CD4-positive, alpha-beta memory T cell (primary cell): ENCODE data around the gene CDK11B. TPM values are rescaled to one million over a fixed set of nuclear protein-coding genes. Genes with fewer than 3 reads are reported as not detected.

Experiments
- CTCF ChIA-PET: fragments of 350-600 bp; sonication (Branson Sonifier 250); formaldehyde crosslinking; loops from one replicate; lab custom pipeline; 2021; ENCODE audit warnings: inconsistent platforms; ENCODE audit not compliant: partially characterized antibody; lab: Charles Lee
- POLR2A ChIA-PET: fragments of 350-600 bp; sonication (Branson Sonifier 250); formaldehyde crosslinking; loops from one replicate; lab custom pipeline; 2021; ENCODE audit not compliant: partially characterized antibody; lab: Charles Lee
- DNase-seq, 5 donors: peaks; one replicate each; pipeline versions ENCODE4 v3.0.0 to v3.0.0-alpha.2; 2020 to 2022; ENCODE audit warnings: mixed read lengths in 1 of 5
- H3K27ac ChIP-seq: one replicate; pipeline ENCODE4 v1.7.0; 2013; ENCODE audit warnings: low read depth, low read length
- H3K27me3 ChIP-seq: 2 replicates; pipeline ENCODE4 v1.7.0; 2013; ENCODE audit warnings: mild to moderate bottlenecking, low read length, moderate library complexity; ENCODE audit not compliant: insufficient read depth
- H3K36me3 ChIP-seq: 2 replicates; pipeline ENCODE4 v1.7.0; 2013; ENCODE audit warnings: mild to moderate bottlenecking, low read length, moderate library complexity; ENCODE audit not compliant: insufficient read depth
- H3K4me1 ChIP-seq: 2 replicates; pipeline ENCODE4 v1.7.0; 2013; ENCODE audit warnings: mild to moderate bottlenecking, low read length, moderate library complexity; ENCODE audit not compliant: insufficient read depth
- H3K4me3 ChIP-seq, 2 donors: one replicate each; pipeline ENCODE4 v1.7.0; 2013; ENCODE audit warnings: low read length in 2 of 2, mild to moderate bottlenecking in 1 of 2
- H3K9me3 ChIP-seq, 2 donors: one replicate each; pipeline ENCODE4 v1.7.0; 2013; ENCODE audit warnings: low read length in 2 of 2, control low read depth in 1 of 2; ENCODE audit not compliant: control insufficient read depth in 1 of 2
- H3K27ac Mint-ChIP-seq, 7 donors: one replicate each; pipeline ENCODE4 v1.8.0; 2020 to 2021; ENCODE audit warnings: mixed read lengths in 7 of 7, mild to moderate bottlenecking in 6 of 7, inconsistent platforms in 3 of 7, moderate library complexity in 3 of 7
- H3K27me3 Mint-ChIP-seq, 2 donors: one replicate each; pipeline ENCODE4 v1.8.0; 2020 to 2021; ENCODE audit warnings: mixed read lengths in 2 of 2
- H3K36me3 Mint-ChIP-seq, 2 donors: one replicate each; pipeline ENCODE4 v1.8.0; 2020 to 2021; ENCODE audit warnings: mixed read lengths in 2 of 2, inconsistent platforms in 1 of 2, mild to moderate bottlenecking in 1 of 2
- H3K4me1 Mint-ChIP-seq, 4 donors: one replicate each; pipeline ENCODE4 v1.8.0; 2020 to 2021; ENCODE audit warnings: mixed read lengths in 4 of 4, mild to moderate bottlenecking in 1 of 4
- H3K4me3 Mint-ChIP-seq, 8 donors: one replicate each; pipeline ENCODE4 v1.8.0; 2020 to 2021; ENCODE audit warnings: mixed read lengths in 8 of 8, mild to moderate bottlenecking in 7 of 8, moderate library complexity in 6 of 8, inconsistent platforms in 3 of 8
- H3K9me3 Mint-ChIP-seq, 8 donors: one replicate each; pipeline ENCODE4 v1.8.0; 2020 to 2021; ENCODE audit warnings: mixed read lengths in 8 of 8, mild to moderate bottlenecking in 5 of 8, inconsistent platforms in 3 of 8, moderate library complexity in 1 of 8
- intact Hi-C: fragments of 100-400 bp; cut with micrococcal nuclease; formaldehyde crosslinking; loops from one replicate; pipeline ENCODE4 v1.15.1; 2023
- polyA plus RNA-seq, 2 donors: library from polyadenylated mRNA; unstranded; fragments of 300-500 nt; fragmentation: Illumina TruSeq; gene quantifications; one replicate each; pipeline ENCODE4 v1.2.3, GENCODE V29; 2021
- total RNA-seq, 2 experiments: library from RNA; stranded (reverse); gene quantifications; one replicate each; pipeline ENCODE4 v1.2.3, GENCODE V29; 2021

CDK11B gene
- total and polyA plus RNA-seq, 4 experiments from 2014 or later: 2.5 to 44.7 (median 34.3) TPM

GRCh38 chr1:1621173-1622009, 37.4 kb downstream of the CDK11B start:
- POLR2A ChIA-PET: interaction anchor here (1.6 kb wide), 1 partner anchor 8 kb away, joined by 12 read pairs; no protein-coding TSS in a partner anchor
- Histone ChIP-seq H3K27me3 (no peaks in the 10 kb centered on the region), H3K27ac (no peak overlapping the region), H3K9me3 (no peaks in the 10 kb centered on the region), H3K36me3 (no peaks in the 10 kb centered on the region), H3K4me3 (no peak overlapping the region), H3K4me1 (peaks cover 10% of the 10 kb centered on the region)
- intact Hi-C loops: no loop called here
- peak in 1 of 5 donors; percentile 25 for DNase-seq
- no peak overlapping the region for H3K4me3 Mint-ChIP-seq
- CTCF ChIA-PET: interaction anchor here (1.3 to 1.6 kb wide), 2 partner anchors 8 to 9 kb away, joined by 4 to 5 read pairs; no protein-coding TSS in a partner anchor
- peaks cover 0 to 1% of the 10 kb centered on the region in 2 donors for H3K36me3 Mint-ChIP-seq
- no peaks in the 10 kb centered on the region for H3K9me3 Mint-ChIP-seq
- H3K4me1 Mint-ChIP-seq: peaks cover 2 to 24% (median 7%) of the 10 kb centered on the region in 4 donors
- no peaks in the 10 kb centered on the region for H3K27me3 Mint-ChIP-seq
- peak overlapping the region in 1 of 7 donors; percentile 29 for H3K27ac Mint-ChIP-seq

GRCh38 chr1:1620433-1621139, 38.2 kb downstream of the CDK11B start:
- intact Hi-C loops: no loop called here
- H3K4me3 Mint-ChIP-seq: peak overlapping the region in 1 of 8 donors; percentile 68
- Histone ChIP-seq H3K27ac (no peak overlapping the region), H3K9me3 (no peaks in the 10 kb centered on the region), H3K27me3 (no peaks in the 10 kb centered on the region), H3K4me1 (peaks cover 12% of the 10 kb centered on the region), H3K36me3 (no peaks in the 10 kb centered on the region), H3K4me3 (no peak overlapping the region)
- CTCF ChIA-PET: interaction anchor here (1.3 to 1.6 kb wide), 2 partner anchors 8 to 10 kb away, joined by 4 to 5 read pairs; no protein-coding TSS in a partner anchor
- no peaks in the 10 kb centered on the region for H3K27me3 Mint-ChIP-seq
- DNase-seq: peak in 1 of 5 donors; percentile 29
- H3K4me1 Mint-ChIP-seq: peaks cover 2 to 21% (median 7%) of the 10 kb centered on the region in 4 donors
- H3K36me3 Mint-ChIP-seq: peaks cover 0 to 1% of the 10 kb centered on the region in 2 donors
- POLR2A ChIA-PET: interaction anchor here (0.6 to 1.6 kb wide), 2 partner anchors 9 to 63 kb away, joined by 3 to 12 read pairs; no protein-coding TSS in a partner anchor
- no peak overlapping the region for H3K27ac Mint-ChIP-seq
- H3K9me3 Mint-ChIP-seq: no peaks in the 10 kb centered on the region

GRCh38 chr1:1619917-1620361, 38.9 kb downstream of the CDK11B start:
- intact Hi-C loops: no loop called here
- Mint-ChIP-seq H3K27me3 (no peaks in the 10 kb centered on the region), H3K27ac (no peak overlapping the region), H3K9me3 (no peaks in the 10 kb centered on the region), H3K4me3 (no peak overlapping the region), H3K36me3 (peaks cover 0 to 3% of the 10 kb centered on the region in 2 donors), H3K4me1 (peaks cover 2 to 23% (median 9%) of the 10 kb centered on the region in 4 donors)
- Histone ChIP-seq H3K4me3 (no peak overlapping the region), H3K36me3 (no peaks in the 10 kb centered on the region), H3K27me3 (no peaks in the 10 kb centered on the region), H3K27ac (no peak overlapping the region), H3K4me1 (peaks cover 12% of the 10 kb centered on the region), H3K9me3 (no peaks in the 10 kb centered on the region)
- DNase-seq: no peak
- CTCF ChIA-PET: interaction anchor here (1.3 kb wide), 1 partner anchor 9 kb away, joined by 4 read pairs; no protein-coding TSS in a partner anchor
- POLR2A ChIA-PET: interaction anchor here (0.6 to 6.8 kb wide), 3 partner anchors 9 to 63 kb away, joined by 3 to 152 read pairs (median 12); partner anchors contain the start of gene MMP23B

- Mint-ChIP-seq H3K4me3 (peak overlapping the region in 1 of 8 donors; percentile 81), H3K36me3 (peaks cover 0 to 12% of the 10 kb centered on the region in 2 donors), H3K4me1 (peaks cover 9 to 37% (median 23%) of the 10 kb centered on the region in 4 donors), H3K27me3 (no peaks in the 10 kb centered on the region), H3K27ac (no peak overlapping the region), H3K9me3 (no peaks in the 10 kb centered on the region)
- H3K36me3 ChIP-seq: no peaks in the 10 kb centered on the region
- peak in 1 of 5 donors; percentile 33 for DNase-seq
- ChIA-PET CTCF (interaction anchor here (1.6 kb wide), 1 partner anchor 10 kb away, joined by 4 read pairs; no protein-coding TSS in a partner anchor), POLR2A (interaction anchor here (6.8 kb wide), 1 partner anchor 12 kb away, joined by 152 read pairs; the partner anchor contains the start of gene MMP23B)
- intact Hi-C loops: no loop called here
- H3K27me3 ChIP-seq: no peaks in the 10 kb centered on the region
- H3K4me1 ChIP-seq: peaks cover 26% of the 10 kb centered on the region
- H3K27ac ChIP-seq: no peak overlapping the region
- no peak overlapping the region for H3K4me3 ChIP-seq
- H3K9me3 ChIP-seq: no peaks in the 10 kb centered on the region
Observed at GRCh38 chr1:1618396-1619068, 40.3 kb downstream of the CDK11B start.

GRCh38 chr1:1617925-1618324, 40.9 kb downstream of the CDK11B start:
- peaks cover 10 to 38% (median 24%) of the 10 kb centered on the region in 4 donors for H3K4me1 Mint-ChIP-seq
- Histone ChIP-seq H3K27ac (no peak overlapping the region), H3K36me3 (no peaks in the 10 kb centered on the region), H3K9me3 (no peaks in the 10 kb centered on the region), H3K4me3 (no peak overlapping the region), H3K4me1 (peaks cover 29% of the 10 kb centered on the region), H3K27me3 (no peaks in the 10 kb centered on the region)
- H3K36me3 Mint-ChIP-seq: peaks cover 0 to 12% of the 10 kb centered on the region in 2 donors
- peak in 1 of 5 donors; percentile 40 for DNase-seq
- no peaks in the 10 kb centered on the region for H3K9me3 Mint-ChIP-seq
- ChIA-PET CTCF (interaction anchor here (1.6 kb wide), 1 partner anchor 11 kb away, joined by 4 read pairs; no protein-coding TSS in a partner anchor), POLR2A (interaction anchor here (1.2 to 6.8 kb wide), 2 partner anchors 8 to 12 kb away, joined by 4 to 152 read pairs; partner anchors contain the start of gene MMP23B)
- H3K27ac Mint-ChIP-seq: peak overlapping the region in 3 of 7 donors; percentile 7 to 76 (median 41)
- intact Hi-C loops: no loop called here
- no peaks in the 10 kb centered on the region for H3K27me3 Mint-ChIP-seq
- peak overlapping the region in 5 of 8 donors; percentile 54 to 86 (median 76) for H3K4me3 Mint-ChIP-seq

- ChIA-PET POLR2A (interaction anchor here (1.2 to 6.8 kb wide), 2 partner anchors 8 to 13 kb away, joined by 4 to 152 read pairs; partner anchors contain the start of gene MMP23B), CTCF (interaction anchor here (1.4 kb wide), 1 partner anchor 9 kb away, joined by 3 read pairs; no protein-coding TSS in a partner anchor)
- Mint-ChIP-seq H3K4me1 (peaks cover 8 to 34% (median 23%) of the 10 kb centered on the region in 4 donors), H3K27me3 (no peaks in the 10 kb centered on the region), H3K27ac (peak overlapping the region; percentile 36 to 92 (median 58)), H3K36me3 (peaks cover 0 to 12% of the 10 kb centered on the region in 2 donors), H3K9me3 (no peaks in the 10 kb centered on the region), H3K4me3 (peak overlapping the region; percentile 72 to 86 (median 81))
- Histone ChIP-seq H3K27ac (no peak overlapping the region), H3K27me3 (no peaks in the 10 kb centered on the region), H3K4me1 (peaks cover 29% of the 10 kb centered on the region), H3K36me3 (no peaks in the 10 kb centered on the region), H3K9me3 (no peaks in the 10 kb centered on the region), H3K4me3 (no peak overlapping the region)
- intact Hi-C loops: no loop called here
- DNase-seq: peak in 1 of 5 donors; percentile 22
Observed at GRCh38 chr1:1617516-1617915, 41.3 kb downstream of the CDK11B start.
